Naive thymus-derived CD4-positive, alpha-beta T cell (primary cell): ENCODE measurements around the gene EIF4A3. TPM values are rescaled to one million over a fixed set of nuclear protein-coding genes. Genes with fewer than 3 reads are reported as not detected.

Experiments
- ATAC-seq: fragments of 150-1000 bp; cut with Tn5 transposase; 2 replicates; pipeline ENCODE4 v1.10.0; 2021; ENCODE audit warnings: mild to moderate bottlenecking, moderate library complexity
- CTCF ChIA-PET: fragments of 350-600 bp; sonication (Branson Sonifier 250); formaldehyde crosslinking; loops from one replicate; lab custom pipeline; 2021; ENCODE audit warnings: antibody characterized with exemption; lab: Charles Lee
- POLR2A ChIA-PET: fragments of 350-600 bp; sonication (Branson Sonifier 250); formaldehyde crosslinking; loops from one replicate; lab custom pipeline; 2021; ENCODE audit warnings: antibody characterized with exemption, inconsistent platforms; lab: Charles Lee
- DNase-seq, 9 donors: peaks; one replicate each; pipeline versions ENCODE4 v3.0.0 to v3.0.0-alpha.2; 2020 to 2022; ENCODE audit warnings: mixed read lengths in 1 of 9
- H3K27ac ChIP-seq: one replicate; pipeline ENCODE4 v1.7.0; 2013; ENCODE audit warnings: mild to moderate bottlenecking, low read depth, low read length, moderate library complexity
- H3K27me3 ChIP-seq, 2 donors: one replicate each; pipeline ENCODE4 v1.7.0; 2013; ENCODE audit warnings: low read length in 2 of 2, mild to moderate bottlenecking in 2 of 2, moderate library complexity in 2 of 2; ENCODE audit not compliant: control insufficient read depth in 2 of 2, insufficient read depth in 2 of 2
- H3K36me3 ChIP-seq, 3 experiments: 1 replicate in 2 of 3; 2 replicates in 1 of 3; pipeline ENCODE4 v1.7.0; 2013; ENCODE audit warnings: low read length in 3 of 3, mild to moderate bottlenecking in 3 of 3, moderate library complexity in 1 of 3; ENCODE audit not compliant: insufficient read depth in 3 of 3, control insufficient read depth in 2 of 3
- H3K4me1 ChIP-seq, 2 donors: one replicate each; pipeline ENCODE4 v1.7.0; 2013; ENCODE audit warnings: low read length in 2 of 2, mild to moderate bottlenecking in 2 of 2, moderate library complexity in 1 of 2; ENCODE audit not compliant: control insufficient read depth in 2 of 2, insufficient read depth in 2 of 2
- H3K4me3 ChIP-seq: 2 replicates; pipeline ENCODE4 v1.7.0; 2013; ENCODE audit warnings: mild to moderate bottlenecking, low read length
- H3K9me3 ChIP-seq, 3 experiments: 1 replicate in 2 of 3; 2 replicates in 1 of 3; pipeline ENCODE4 v1.7.0; 2013; ENCODE audit warnings: low read length in 3 of 3; ENCODE audit not compliant: control insufficient read depth in 2 of 3
- H3K27ac Mint-ChIP-seq, 9 donors: one replicate each; pipeline ENCODE4 v1.8.0; 2020 to 2022; ENCODE audit warnings: mixed read lengths in 9 of 9, mild to moderate bottlenecking in 8 of 9, moderate library complexity in 5 of 9, inconsistent platforms in 2 of 9
- H3K27me3 Mint-ChIP-seq, 5 donors: one replicate each; pipeline ENCODE4 v1.8.0; 2021 to 2022; ENCODE audit warnings: mixed read lengths in 5 of 5, mild to moderate bottlenecking in 1 of 5
- H3K36me3 Mint-ChIP-seq, 5 donors: one replicate each; pipeline ENCODE4 v1.8.0; 2020 to 2022; ENCODE audit warnings: mixed read lengths in 5 of 5, mild to moderate bottlenecking in 3 of 5, inconsistent platforms in 1 of 5
- H3K4me1 Mint-ChIP-seq, 7 donors: one replicate each; pipeline ENCODE4 v1.8.0; 2020 to 2022; ENCODE audit warnings: mixed read lengths in 7 of 7, mild to moderate bottlenecking in 3 of 7, inconsistent platforms in 1 of 7
- H3K4me3 Mint-ChIP-seq, 10 donors: one replicate each; pipeline ENCODE4 v1.8.0; 2020 to 2022; ENCODE audit warnings: mild to moderate bottlenecking in 10 of 10, mixed read lengths in 10 of 10, moderate library complexity in 6 of 10, inconsistent platforms in 2 of 10
- H3K9me3 Mint-ChIP-seq, 11 donors: one replicate each; pipeline ENCODE4 v1.8.0; 2020 to 2022; ENCODE audit warnings: mixed read lengths in 11 of 11, mild to moderate bottlenecking in 4 of 11, inconsistent platforms in 1 of 11, moderate library complexity in 1 of 11
- intact Hi-C, 2 donors: fragments of 100-400 bp; cut with micrococcal nuclease; formaldehyde crosslinking; loops; one replicate each; pipeline ENCODE4 v1.15.1; 2023
- polyA plus RNA-seq, 2 donors: library from polyadenylated mRNA; unstranded; fragments of 300-500 nt; fragmentation: Illumina TruSeq; gene quantifications; one replicate each; pipeline ENCODE4 v1.2.3, GENCODE V29; 2021
- total RNA-seq, 6 experiments: library from RNA in 5 of 6; stranded (reverse) in 5 of 6; gene quantifications; 1 replicate in 5 of 6; 2 replicates in 1 of 6; pipeline ENCODE4 v1.2.3 and lab custom pipeline; 2021 to 2026

EIF4A3 gene
- total RNA-seq (100 to 1,000 TPM in 2 of 5 experiments, 10 to 100 TPM in 3; 48.6 to 128 (median 75.9) TPM), polyA plus RNA-seq (10 to 100 TPM; 64.7 to 90.5 TPM), total RNA-seq (lab: John Stamatoyannopoulos, UW) (616 reads per million, percentile 98 among the genes with 10 or more reads in this experiment)

- Histone ChIP-seq H3K9me3 (peaks cover 0 to under 1% (median 0%) of the 10 kb centered on the region in 3 experiments), H3K27me3 (no peaks in the 10 kb centered on the region), H3K4me3 (peak within 1 kb of the TSS; percentile 64), H3K27ac (peak within 1 kb of the TSS; percentile 91), H3K36me3 (peaks cover 10 to 20% (median 14%) of the 10 kb centered on the region in 3 experiments), H3K4me1 (peaks cover 19 to 21% of the 10 kb centered on the region in 2 donors)
- POLR2A ChIA-PET = interaction anchor here (0.7 to 1.4 kb wide), 4 partner anchors 46 to 948 kb away, joined by 3 to 7 read pairs (median 4); partner anchors contain the start of gene GAA
- peaks cover 0 to 9% (median 0%) of the 10 kb centered on the region in 11 donors for H3K9me3 Mint-ChIP-seq
- peak within 1 kb of the TSS; percentile 81 to 100 (median 98) for H3K4me3 Mint-ChIP-seq
- peaks cover 0 to 8% (median 3%) of the 10 kb centered on the region in 5 donors for H3K36me3 Mint-ChIP-seq
- H3K27me3 Mint-ChIP-seq = no peaks in the 10 kb centered on the region
- DNase-seq (peak; percentile 84 to 98 (median 96)), ATAC-seq (peak; percentile 97)
- H3K27ac Mint-ChIP-seq = peak within 1 kb of the TSS; percentile 68 to 100 (median 97)
- peaks cover 15 to 59% (median 44%) of the 10 kb centered on the region in 7 donors for H3K4me1 Mint-ChIP-seq
- intact Hi-C loops = loop anchor here (1.0 to 10.0 kb wide), 11 partner anchors 46 to 1078 kb away; partner anchors contain the start of genes ENDOV (in 2 of the 2), GAA (in 2 of the 2), CBX4 (in 1 of the 2) and CCDC40 (in 1 of the 2)
- CTCF ChIA-PET = interaction anchor here (1.1 kb wide), 1 partner anchor 139 kb away, joined by 6 read pairs; no protein-coding TSS in a partner anchor
Measured at GRCh38 chr17:80147035-80147822, at the start of gene EIF4A3. EIF4A3 (minus strand) TSS chr17:80147128; CDS start chr17:80146961, 167 bp downstream.

GRCh38 chr17:80196652-80197051 is 49.7 kb upstream of the EIF4A3 start:
- Mint-ChIP-seq H3K4me3 (no peak overlapping the region), H3K27me3 (peaks cover 0 to 10% (median 6%) of the 10 kb centered on the region in 5 donors), H3K27ac (no peak overlapping the region), H3K9me3 (no peaks in the 10 kb centered on the region), H3K4me1 (peaks cover 0 to 5% (median 0%) of the 10 kb centered on the region in 7 donors), H3K36me3 (no peaks in the 10 kb centered on the region)
- Histone ChIP-seq H3K4me1 (no peaks in the 10 kb centered on the region), H3K9me3 (no peaks in the 10 kb centered on the region), H3K4me3 (no peak overlapping the region), H3K36me3 (no peaks in the 10 kb centered on the region), H3K27ac (no peak overlapping the region), H3K27me3 (no peaks in the 10 kb centered on the region)
- DNase-seq (no peak), ATAC-seq (no peak)
- ChIA-PET CTCF (interaction anchor here (0.9 to 2.3 kb wide), 7 partner anchors 21 to 166 kb away, joined by 3 to 5 read pairs (median 3); no protein-coding TSS in a partner anchor), POLR2A (interaction anchor here (1.5 kb wide), 1 partner anchor 67 kb away, joined by 6 read pairs; no protein-coding TSS in a partner anchor)
- intact Hi-C loops = loop anchor here (1.0 to 2.0 kb wide), 5 partner anchors 23 to 784 kb away; no protein-coding TSS in a partner anchor

GRCh38 chr17:80195671-80196529 is 49.0 kb upstream of the EIF4A3 start:
- Histone ChIP-seq H3K36me3 (no peaks in the 10 kb centered on the region), H3K4me3 (no peak overlapping the region), H3K27ac (no peak overlapping the region), H3K4me1 (no peaks in the 10 kb centered on the region), H3K9me3 (no peaks in the 10 kb centered on the region), H3K27me3 (no peaks in the 10 kb centered on the region)
- intact Hi-C loops = loop anchor here (1.0 to 2.0 kb wide), 5 partner anchors 23 to 785 kb away; no protein-coding TSS in a partner anchor
- no peaks in the 10 kb centered on the region for H3K9me3 Mint-ChIP-seq
- peak overlapping the region in 5 of 9 donors; percentile 12 to 81 (median 68) for H3K27ac Mint-ChIP-seq
- no peak overlapping the region for H3K4me3 Mint-ChIP-seq
- ATAC-seq = peak; percentile 80
- CTCF ChIA-PET = interaction anchor here (0.6 to 2.3 kb wide), 14 partner anchors 16 to 167 kb away, joined by 3 to 15 read pairs (median 3); no protein-coding TSS in a partner anchor
- no peaks in the 10 kb centered on the region for H3K36me3 Mint-ChIP-seq
- POLR2A ChIA-PET = interaction anchor here (1.0 to 1.5 kb wide), 2 partner anchors 24 to 68 kb away, joined by 5 to 6 read pairs; partner anchors contain the start of genes SGSH and SLC26A11
- H3K4me1 Mint-ChIP-seq = peaks cover 0 to 5% (median 0%) of the 10 kb centered on the region in 7 donors
- peak; percentile 33 to 64 (median 54) for DNase-seq
- peaks cover 0 to 12% (median 7%) of the 10 kb centered on the region in 5 donors for H3K27me3 Mint-ChIP-seq

GRCh38 chr17:80195141-80195540 is 48.2 kb upstream of the EIF4A3 start:
- Mint-ChIP-seq H3K27me3 (peaks cover 0 to 12% (median 7%) of the 10 kb centered on the region in 5 donors), H3K27ac (no peak overlapping the region), H3K4me1 (peaks cover 0 to 5% (median 0%) of the 10 kb centered on the region in 7 donors), H3K4me3 (no peak overlapping the region), H3K9me3 (no peaks in the 10 kb centered on the region), H3K36me3 (no peaks in the 10 kb centered on the region)
- Histone ChIP-seq H3K27me3 (no peaks in the 10 kb centered on the region), H3K4me3 (no peak overlapping the region), H3K9me3 (no peaks in the 10 kb centered on the region), H3K4me1 (no peaks in the 10 kb centered on the region), H3K27ac (no peak overlapping the region), H3K36me3 (no peaks in the 10 kb centered on the region)
- DNase-seq (no peak), ATAC-seq (no peak)
- intact Hi-C loops = no loop called here
- POLR2A ChIA-PET = interaction anchor here (1.5 kb wide), 1 partner anchor 69 kb away, joined by 6 read pairs; no protein-coding TSS in a partner anchor
- CTCF ChIA-PET = interaction anchor here (0.6 to 1.6 kb wide), 6 partner anchors 16 to 69 kb away, joined by 3 to 15 read pairs (median 4); no protein-coding TSS in a partner anchor

DNA sequence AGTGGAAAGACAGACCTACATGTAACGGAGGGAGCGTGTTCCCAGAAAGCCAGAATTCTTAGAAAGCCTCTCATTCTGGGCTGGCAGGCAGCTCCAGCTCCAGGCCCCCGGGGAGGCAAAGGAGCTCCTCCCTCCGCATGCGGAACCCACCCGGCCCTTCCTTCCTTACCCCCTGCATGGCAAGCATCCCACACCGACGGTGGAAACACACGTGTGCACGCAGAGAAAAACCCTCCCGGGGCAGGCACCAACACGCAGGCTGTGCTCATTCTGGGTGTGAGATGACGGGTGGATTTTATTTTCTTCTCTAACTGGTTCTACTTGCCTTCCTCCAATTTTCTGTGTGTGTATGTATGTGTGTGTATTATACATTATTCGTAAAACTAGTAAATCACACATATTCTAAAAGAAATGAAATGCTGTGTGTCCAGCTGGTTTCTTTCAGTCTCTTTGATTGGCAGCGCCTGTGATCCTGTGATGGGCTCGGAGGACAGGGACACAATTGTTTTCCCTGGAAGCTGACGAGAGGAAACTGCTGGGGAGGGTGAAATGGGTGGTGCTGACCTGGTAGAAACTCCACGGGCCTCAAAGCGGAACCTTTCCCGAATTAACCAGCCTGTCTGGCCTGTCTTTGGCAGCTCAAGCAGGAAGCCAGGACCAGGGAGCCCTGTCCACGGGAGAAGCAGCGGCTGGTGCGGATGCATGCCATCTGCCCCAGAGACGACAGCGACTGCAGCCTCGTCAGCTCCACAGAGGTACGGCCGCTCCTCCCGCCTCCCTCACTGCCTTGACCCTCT is 45.1 kb upstream of the EIF4A3 start:
- Histone ChIP-seq H3K9me3 (no peaks in the 10 kb centered on the region), H3K4me3 (no peak overlapping the region), H3K36me3 (no peaks in the 10 kb centered on the region), H3K27ac (no peak overlapping the region), H3K4me1 (no peaks in the 10 kb centered on the region), H3K27me3 (no peaks in the 10 kb centered on the region)
- Mint-ChIP-seq H3K4me3 (no peak overlapping the region), H3K4me1 (peaks cover 0 to 5% (median 0%) of the 10 kb centered on the region in 7 donors), H3K36me3 (no peaks in the 10 kb centered on the region), H3K27ac (peak overlapping the region in 1 of 9 donors; percentile 26), H3K27me3 (peaks cover 0 to 12% (median 7%) of the 10 kb centered on the region in 5 donors), H3K9me3 (no peaks in the 10 kb centered on the region)
- ATAC-seq = no peak
- POLR2A ChIA-PET = no interaction called here
- DNase-seq = no peak
- CTCF ChIA-PET = interaction anchor here (0.5 kb wide), 1 partner anchor 115 kb away, joined by 3 read pairs; no protein-coding TSS in a partner anchor
- intact Hi-C loops = no loop called here
